GM23338 (cell line): ENCODE data around the gene EPHA4. TPM values are rescaled to one million over a fixed set of nuclear protein-coding genes. Genes with fewer than 3 reads are reported as not detected.

Source experiments
- ATAC-seq: fragments of 200-7000 bp; cut with Tn5 transposase; 3 replicates; pipeline ENCODE4 v1.9.1; 2020
- DNase-seq: peaks from one replicate; pipeline ENCODE4 v3.0.0-alpha.2; 2015; ENCODE audit warnings: low spot score
- H2AFZ ChIP-seq: fragments of 200-600 bp; sonication (generic); 2 replicates; pipeline ENCODE4 v1.8.0; 2016; ENCODE audit warnings: antibody characterized with exemption, mild to moderate bottlenecking, moderate library complexity
- H3F3A ChIP-seq: fragments of 200-600 bp; sonication (generic); replicated peaks from 2 replicates; pipeline ENCODE4 v1.8.0; 2017; ENCODE audit warnings: antibody characterized with exemption, mixed run types, low read depth
- H3K27ac ChIP-seq: fragments of 200-600 bp; sonication (generic); 2 replicates; pipeline ENCODE4 v1.6.1; 2016; ENCODE audit warnings: low read depth
- H3K27me3 ChIP-seq: fragments of 200-600 bp; sonication (generic); 2 replicates; pipeline ENCODE4 v1.8.0; 2016; ENCODE audit warnings: mild to moderate bottlenecking, mixed run types, moderate library complexity; ENCODE audit not compliant: insufficient read depth
- H3K36me3 ChIP-seq: fragments of 200-600 bp; sonication (generic); 2 replicates; pipeline ENCODE4 v1.8.0; 2016; ENCODE audit warnings: mild to moderate bottlenecking; ENCODE audit not compliant: insufficient read depth
- H3K4me1 ChIP-seq: fragments of 200-600 bp; sonication (generic); 2 replicates; pipeline ENCODE4 v1.8.0; 2016; ENCODE audit warnings: mild to moderate bottlenecking, moderate library complexity; ENCODE audit not compliant: insufficient read depth
- H3K4me2 ChIP-seq: fragments of 200-600 bp; sonication (generic); 2 replicates; pipeline ENCODE4 v1.7.1; 2017; ENCODE audit warnings: mixed run types
- H3K4me3 ChIP-seq: fragments of 200-600 bp; sonication (generic); 2 replicates; pipeline ENCODE4 v1.6.1; 2016; ENCODE audit warnings: mixed run types
- H3K79me2 ChIP-seq: fragments of 200-600 bp; sonication (generic); replicated peaks from 2 replicates; pipeline ENCODE4 v1.8.0; 2017; ENCODE audit warnings: mild to moderate bottlenecking; ENCODE audit not compliant: insufficient read depth
- H3K9me2 ChIP-seq: fragments of 200-600 bp; sonication (generic); 2 replicates; pipeline ENCODE4 v1.8.0; 2017; ENCODE audit not compliant: insufficient read depth
- H4K20me1 ChIP-seq: fragments of 200-600 bp; sonication (generic); replicated peaks from 2 replicates; pipeline ENCODE4 v1.8.0; 2017; ENCODE audit warnings: mild to moderate bottlenecking; ENCODE audit not compliant: insufficient read depth
- H3K27ac Mint-ChIP-seq: 2 replicates; pipeline ENCODE4 v1.8.0; 2020; ENCODE audit warnings: inconsistent platforms, mild to moderate bottlenecking, moderate library complexity, mixed read lengths
- H3K27me3 Mint-ChIP-seq: 3 replicates; pipeline ENCODE4 v1.8.0; 2022; ENCODE audit warnings: low read depth, mild to moderate bottlenecking, moderate library complexity, mixed read lengths, inconsistent platforms; ENCODE audit not compliant: insufficient read depth, poor library complexity
- H3K36me3 Mint-ChIP-seq: 3 replicates; pipeline ENCODE4 v1.8.0; 2021; ENCODE audit warnings: low read depth, mild to moderate bottlenecking, inconsistent platforms, moderate library complexity, mixed read lengths
- H3K4me1 Mint-ChIP-seq: 3 replicates; pipeline ENCODE4 v1.8.0; 2020; ENCODE audit warnings: mild to moderate bottlenecking, inconsistent platforms, mixed read lengths
- H3K4me3 Mint-ChIP-seq: 3 replicates; pipeline ENCODE4 v1.8.0; 2021; ENCODE audit warnings: moderate library complexity, mild to moderate bottlenecking, inconsistent platforms, mixed read lengths
- H3K9me3 Mint-ChIP-seq: 3 replicates; pipeline ENCODE4 v1.8.0; 2020; ENCODE audit warnings: moderate library complexity, mild to moderate bottlenecking, inconsistent platforms, mixed read lengths
- ETS1 ChIP-seq: IDR thresholded peaks from 2 replicates; pipeline ENCODE4 v1.6.1; 2016; ENCODE audit warnings: antibody characterized with exemption
- EZH2 ChIP-seq: fragments of 200-600 bp; sonication (generic); IDR thresholded peaks from one replicate; pipeline ENCODE4 v1.8.0; 2017; ENCODE audit warnings: antibody characterized with exemption, mild to moderate bottlenecking, low read depth; ENCODE audit not compliant: unreplicated experiment
- EZH2phosphoT487 ChIP-seq: fragments of 200-600 bp; sonication (generic); IDR thresholded peaks from one replicate; pipeline ENCODE4 v1.8.1; 2018; ENCODE audit warnings: antibody characterized with exemption; ENCODE audit not compliant: unreplicated experiment
- ZNF462 ChIP-seq: fragments of 250-450 bp; sonication (Bioruptor Pico); IDR thresholded peaks from 2 replicates; pipeline ENCODE4 v1.5.0; 2020; ENCODE audit warnings: mild to moderate bottlenecking, moderate library complexity
- polyA plus RNA-seq: library from polyadenylated mRNA; unstranded; fragments of >200 nt; fragmentation: Nextera tagmentation; extraction: Ambion mirVana; gene quantifications from 2 replicates; pipeline ENCODE4 v1.2.1, GENCODE V29; 2016
- total RNA-seq: library from RNA; depleted of rRNA; stranded (reverse); fragments of >200 nt; shearing (Covaris generic); gene quantifications from 2 replicates; pipeline ENCODE4 v1.2.3, GENCODE V29; 2014

Gene EPHA4
- total and polyA plus RNA-seq, 2 experiments from 2014 or later = 4.1 to 6.2 TPM

GRCh38 chr2:221381928-221382488, 190.1 kb downstream of the EPHA4 start:
- Mint-ChIP-seq H3K27me3 (no peaks in the 10 kb centered on the region), H3K9me3 (no peaks in the 10 kb centered on the region), H3K36me3 (no peaks in the 10 kb centered on the region), H3K4me3 (no peak overlapping the region), H3K4me1 (peaks cover 12% of the 10 kb centered on the region; the same call in 2 of the 3 replicates), H3K27ac (no peak overlapping the region)
- Histone ChIP-seq H3K4me3 (no peak overlapping the region), H4K20me1 (no peaks in the 10 kb centered on the region), H3K4me1 (0 out of 2 replicates have a peak, but pooled peaks cover 4% of the 10 kb centered on the region), H3F3A (no peaks in the 10 kb centered on the region), H2AFZ (no peak overlapping the region), H3K9me2 (no peaks in the 10 kb centered on the region), H3K27me3 (no peaks in the 10 kb centered on the region), H3K79me2 (no peaks in the 10 kb centered on the region), H3K4me2 (no peak overlapping the region), H3K36me3 (no peaks in the 10 kb centered on the region), H3K27ac (no peak overlapping the region)
- no peak for DNase-seq
- TF ChIP-seq EZH2 = no peak
- TF ChIP-seq ZNF462 (CRISPR knock-in tag) = no peak
- TF ChIP-seq EZH2phosphoT487 = no peak
- no peak for TF ChIP-seq ETS1
- ATAC-seq = no peak
